ENCODE results near the gene SLC38A8. TPM values are rescaled to one million over a fixed set of nuclear protein-coding genes. Genes with fewer than 3 reads are reported as not detected.

Gene SLC38A8
- polyA plus RNA-seq, 1 donor, result 0.12 TPM

- no peak overlapping the region for H3K27ac ChIP-seq (ENCODE audit: low read length)
- H3K27me3 ChIP-seq (ENCODE audit: control insufficient read depth, insufficient read depth, low read length), result peaks cover 11% of the 10 kb centered on the region
- DNase-seq, result no peak
- H3K36me3 ChIP-seq (ENCODE audit: control insufficient read depth, insufficient read depth, low read length), result peaks cover 5% of the 10 kb centered on the region
- H3K9me3 ChIP-seq (ENCODE audit: control insufficient read depth, low read depth, low read length), result no peaks in the 10 kb centered on the region
- H3K4me1 ChIP-seq (ENCODE audit: control insufficient read depth, insufficient read depth, low read length), result no peaks in the 10 kb centered on the region
- H3K4me3 ChIP-seq (ENCODE audit: low read length), result no peak overlapping the region
- WGBS (ENCODE audit: insufficient coverage, low lambda C conversion rate), result no CpG with 5 or more reads among the region's 26 CpGs
Observed at GRCh38 chr16:83964684-83965443, 77.7 kb downstream of the SLC38A8 start.

- H3K9me3 ChIP-seq (ENCODE audit: control insufficient read depth, low read depth, low read length), result no peaks in the 10 kb centered on the region
- WGBS (ENCODE audit: insufficient coverage, low lambda C conversion rate), result 100% methylated on average over 2 of the region's 22 CpGs
- peaks cover 10% of the 10 kb centered on the region for H3K36me3 ChIP-seq (ENCODE audit: control insufficient read depth, insufficient read depth, low read length)
- no peaks in the 10 kb centered on the region for H3K27me3 ChIP-seq (ENCODE audit: control insufficient read depth, insufficient read depth, low read length)
- no peak overlapping the region for H3K4me3 ChIP-seq (ENCODE audit: low read length)
- H3K4me1 ChIP-seq (ENCODE audit: control insufficient read depth, insufficient read depth, low read length), result no peaks in the 10 kb centered on the region
- H3K27ac ChIP-seq (ENCODE audit: low read length), result no peak overlapping the region
- DNase-seq, result no peak
Observed at GRCh38 chr16:83963277-83964119, 79.1 kb downstream of the SLC38A8 start.

GRCh38 chr16:83961591-83961990 lies 81.0 kb downstream of the SLC38A8 start:
- no CpG with 5 or more reads among the region's 5 CpGs for WGBS (ENCODE audit: insufficient coverage, low lambda C conversion rate)
- Histone ChIP-seq H3K9me3 (ENCODE audit: control insufficient read depth, low read depth, low read length) (no peaks in the 10 kb centered on the region), H3K4me1 (ENCODE audit: control insufficient read depth, insufficient read depth, low read length) (no peaks in the 10 kb centered on the region), H3K27ac (ENCODE audit: low read length) (no peak overlapping the region), H3K4me3 (ENCODE audit: low read length) (no peak overlapping the region), H3K36me3 (ENCODE audit: control insufficient read depth, insufficient read depth, low read length) (peaks cover 10% of the 10 kb centered on the region), H3K27me3 (ENCODE audit: control insufficient read depth, insufficient read depth, low read length) (no peaks in the 10 kb centered on the region)
- DNase-seq, result no peak

- Histone ChIP-seq H3K27ac (ENCODE audit: low read length) (no peak overlapping the region), H3K4me1 (ENCODE audit: control insufficient read depth, insufficient read depth, low read length) (no peaks in the 10 kb centered on the region), H3K27me3 (ENCODE audit: control insufficient read depth, insufficient read depth, low read length) (no peaks in the 10 kb centered on the region), H3K36me3 (ENCODE audit: control insufficient read depth, insufficient read depth, low read length) (peaks cover 10% of the 10 kb centered on the region), H3K9me3 (ENCODE audit: control insufficient read depth, low read depth, low read length) (no peaks in the 10 kb centered on the region), H3K4me3 (ENCODE audit: low read length) (no peak overlapping the region)
- 94% methylated on average over 6 of the region's 29 CpGs for WGBS (ENCODE audit: insufficient coverage, low lambda C conversion rate)
- DNase-seq, result no peak
Observed at GRCh38 chr16:83960521-83961249, 81.9 kb downstream of the SLC38A8 start.

Other genes starting within 250 kb of the SLC38A8 start
- 127 TPM for gene HSBP1, start 234.8 kb downstream of the SLC38A8 start, polyA plus RNA-seq
- gene MLYCD, start 143.7 kb downstream of the SLC38A8 start, polyA plus RNA-seq, result 5.4 TPM
- gene OSGIN1, start 89.6 kb downstream of the SLC38A8 start, polyA plus RNA-seq, result 8.4 TPM
- 6.6 TPM for gene NECAB2, start 74.6 kb downstream of the SLC38A8 start, polyA plus RNA-seq
- gene MBTPS1, start 74.1 kb upstream of the SLC38A8 start, polyA plus RNA-seq, result 67.7 TPM
- gene HSDL1, start 102.4 kb upstream of the SLC38A8 start, polyA plus RNA-seq, result 19.3 TPM
- gene DNAAF1, start 102.5 kb upstream of the SLC38A8 start, polyA plus RNA-seq, result 0.55 TPM
- gene TAF1C, start 144.3 kb upstream of the SLC38A8 start, polyA plus RNA-seq, result 46.7 TPM
- gene ADAD2, start 148.4 kb upstream of the SLC38A8 start, polyA plus RNA-seq, result 0.43 TPM
- gene KCNG4, start 197.2 kb upstream of the SLC38A8 start, polyA plus RNA-seq, result not detected

Measured in large intestine (tissue), 3 donors.